ENCODE data around the gene B4GALT2.

Gene B4GALT2

GRCh38 chr1:43933386-43934100 lies 45.5 kb upstream of the B4GALT2 start, which contains the start of gene ARTN:
Gene ARTN, plus strand, starts transcription at chr1:43933801. Its CDS starts 1,856 bp downstream, at chr1:43935657.
- Histone ChIP-seq H3K56ac (ENCODE audit: low read length) (peak within 1 kb of the TSS; percentile 85), H3K4ac (ENCODE audit: low read depth, low read length) (no peak within 1 kb of the TSS), H2BK15ac (replicated peaks; ENCODE audit: low read depth) (no peak within 1 kb of the TSS), H2BK5ac (ENCODE audit: low read length) (no peak within 1 kb of the TSS), H3K23ac (ENCODE audit: low read length) (peak within 1 kb of the TSS; percentile 9), H3K27me3 (ENCODE audit: insufficient read depth, low read length, poor library complexity) (no peaks in the 10 kb centered on the region), H2AK5ac (ENCODE audit: low read length) (peak within 1 kb of the TSS; percentile 71), H3K27ac (ENCODE audit: low read depth, low read length) (peak within 1 kb of the TSS; percentile 14), H2BK120ac (ENCODE audit: low read depth, low read length) (no peak within 1 kb of the TSS), H3K4me3 (ENCODE audit: low read length) (peak within 1 kb of the TSS; percentile 60), H3K79me2 (ENCODE audit: control insufficient read depth, insufficient read depth, low read length) (no peaks in the 10 kb centered on the region), H3K18ac (ENCODE audit: low read length) (peak within 1 kb of the TSS; percentile 20), H3K79me1 (ENCODE audit: low read length) (no peaks in the 10 kb centered on the region), H4K8ac (ENCODE audit: low read depth, low read length) (no peak within 1 kb of the TSS), H3K4me1 (ENCODE audit: control insufficient read depth, low read depth, low read length) (peaks cover 11% of the 10 kb centered on the region), H3K9ac (ENCODE audit: low read length) (peak within 1 kb of the TSS; percentile 77), H4K5ac (ENCODE audit: low read length) (no peak within 1 kb of the TSS), H3K4me2 (ENCODE audit: low read length) (peak within 1 kb of the TSS; percentile 90), H3K36me3 (ENCODE audit: control insufficient read depth, insufficient read depth, low read length) (no peaks in the 10 kb centered on the region)
- no CpG with 5 or more reads among the region's 42 CpGs for whole genome bisulfite sequencing (ENCODE audit: extremely low coverage, insufficient coverage, low lambda C conversion rate)
- DNase-seq: peak; percentile 69

- no CpG with 5 or more reads among the region's 13 CpGs for WGBS (ENCODE audit: extremely low coverage, insufficient coverage, low lambda C conversion rate)
These were observed 44.7 kb upstream of the B4GALT2 start for GRCh38 chr1:43934101-43934985.

GRCh38 chr1:43934986-43935324 lies 44.1 kb upstream of the B4GALT2 start:
- Histone ChIP-seq H2BK15ac (replicated peaks; ENCODE audit: low read depth) (no peak overlapping the region), H3K36me3 (ENCODE audit: control insufficient read depth, insufficient read depth, low read length) (no peaks in the 10 kb centered on the region)
- WGBS (ENCODE audit: extremely low coverage, insufficient coverage, low lambda C conversion rate): no CpG with 5 or more reads among the region's 5 CpGs

More at GRCh38 chr1:43934101-43934985, 44.7 kb upstream of the B4GALT2 start:
- H4K8ac ChIP-seq (ENCODE audit: low read depth, low read length): no peak overlapping the region
- H3K4me3 ChIP-seq (ENCODE audit: low read length): no peak overlapping the region
- H2BK120ac ChIP-seq (ENCODE audit: low read depth, low read length): no peak overlapping the region
- peak overlapping the region; percentile 62 for H3K9ac ChIP-seq (ENCODE audit: low read length)
- peak overlapping the region; percentile 85 for H3K56ac ChIP-seq (ENCODE audit: low read length)
- H3K79me1 ChIP-seq (ENCODE audit: low read length): no peaks in the 10 kb centered on the region
- no peaks in the 10 kb centered on the region for H3K79me2 ChIP-seq (ENCODE audit: control insufficient read depth, insufficient read depth, low read length)
- H3K23ac ChIP-seq (ENCODE audit: low read length): peak overlapping the region; percentile 9
- peaks cover 11% of the 10 kb centered on the region for H3K4me1 ChIP-seq (ENCODE audit: control insufficient read depth, low read depth, low read length)
- H3K4me2 ChIP-seq (ENCODE audit: low read length): peak overlapping the region; percentile 90
- no peak overlapping the region for H3K18ac ChIP-seq (ENCODE audit: low read length)
- DNase-seq: peak; percentile 92
- no peak overlapping the region for H2BK15ac ChIP-seq (replicated peaks; ENCODE audit: low read depth)
- no peaks in the 10 kb centered on the region for H3K27me3 ChIP-seq (ENCODE audit: insufficient read depth, low read length, poor library complexity)
- no peak overlapping the region for H4K5ac ChIP-seq (ENCODE audit: low read length)
- H2BK5ac ChIP-seq (ENCODE audit: low read length): no peak overlapping the region
- H3K36me3 ChIP-seq (ENCODE audit: control insufficient read depth, insufficient read depth, low read length): no peaks in the 10 kb centered on the region
- H3K4ac ChIP-seq (ENCODE audit: low read depth, low read length): no peak overlapping the region
- H2AK5ac ChIP-seq (ENCODE audit: low read length): peak overlapping the region; percentile 71
- peak overlapping the region; percentile 14 for H3K27ac ChIP-seq (ENCODE audit: low read depth, low read length)

GRCh38 chr1:43935711-43936427 lies 43.1 kb upstream of the B4GALT2 start:
- H3K4me3 ChIP-seq (ENCODE audit: low read length): peak overlapping the region; percentile 38
- H3K56ac ChIP-seq (ENCODE audit: low read length): peak overlapping the region; percentile 91
- no peak overlapping the region for H2BK120ac ChIP-seq (ENCODE audit: low read depth, low read length)
- H3K27me3 ChIP-seq (ENCODE audit: insufficient read depth, low read length, poor library complexity): no peaks in the 10 kb centered on the region
- peak overlapping the region; percentile 33 for H3K18ac ChIP-seq (ENCODE audit: low read length)
- no peaks in the 10 kb centered on the region for H3K79me1 ChIP-seq (ENCODE audit: low read length)
- no peak overlapping the region for H3K4ac ChIP-seq (ENCODE audit: low read depth, low read length)
- peak overlapping the region; percentile 8 for H3K27ac ChIP-seq (ENCODE audit: low read depth, low read length)
- peaks cover 8% of the 10 kb centered on the region for H3K4me1 ChIP-seq (ENCODE audit: control insufficient read depth, low read depth, low read length)
- no peak overlapping the region for H4K5ac ChIP-seq (ENCODE audit: low read length)
- peak overlapping the region; percentile 82 for H3K9ac ChIP-seq (ENCODE audit: low read length)
- H3K79me2 ChIP-seq (ENCODE audit: control insufficient read depth, insufficient read depth, low read length): no peaks in the 10 kb centered on the region
- no peak overlapping the region for H2BK15ac ChIP-seq (replicated peaks; ENCODE audit: low read depth)
- H3K23ac ChIP-seq (ENCODE audit: low read length): no peak overlapping the region
- peak; percentile 67 for DNase-seq
- H3K36me3 ChIP-seq (ENCODE audit: control insufficient read depth, insufficient read depth, low read length): no peaks in the 10 kb centered on the region
- no peak overlapping the region for H4K8ac ChIP-seq (ENCODE audit: low read depth, low read length)
- no peak overlapping the region for H2BK5ac ChIP-seq (ENCODE audit: low read length)
- no peak overlapping the region for H2AK5ac ChIP-seq (ENCODE audit: low read length)
- H3K4me2 ChIP-seq (ENCODE audit: low read length): peak overlapping the region; percentile 79
- no CpG with 5 or more reads among the region's 48 CpGs for WGBS (ENCODE audit: extremely low coverage, insufficient coverage, low lambda C conversion rate)

More at GRCh38 chr1:43934986-43935324, 44.1 kb upstream of the B4GALT2 start:
- no peak overlapping the region for H3K27ac ChIP-seq (ENCODE audit: low read depth, low read length)
- H3K56ac ChIP-seq (ENCODE audit: low read length): peak overlapping the region; percentile 69
- no peak overlapping the region for H4K5ac ChIP-seq (ENCODE audit: low read length)
- no peak overlapping the region for H2BK120ac ChIP-seq (ENCODE audit: low read depth, low read length)
- DNase-seq: no peak
- no peak overlapping the region for H3K18ac ChIP-seq (ENCODE audit: low read length)
- peaks cover 8% of the 10 kb centered on the region for H3K4me1 ChIP-seq (ENCODE audit: control insufficient read depth, low read depth, low read length)
- no peak overlapping the region for H3K4ac ChIP-seq (ENCODE audit: low read depth, low read length)
- H3K9ac ChIP-seq (ENCODE audit: low read length): peak overlapping the region; percentile 26
- no peak overlapping the region for H3K4me2 ChIP-seq (ENCODE audit: low read length)
- no peaks in the 10 kb centered on the region for H3K27me3 ChIP-seq (ENCODE audit: insufficient read depth, low read length, poor library complexity)
- H3K79me2 ChIP-seq (ENCODE audit: control insufficient read depth, insufficient read depth, low read length): no peaks in the 10 kb centered on the region
- peak overlapping the region; percentile 15 for H2BK5ac ChIP-seq (ENCODE audit: low read length)
- no peak overlapping the region for H4K8ac ChIP-seq (ENCODE audit: low read depth, low read length)
- no peak overlapping the region for H3K4me3 ChIP-seq (ENCODE audit: low read length)
- H3K23ac ChIP-seq (ENCODE audit: low read length): no peak overlapping the region
- H2AK5ac ChIP-seq (ENCODE audit: low read length): peak overlapping the region; percentile 62
- H3K79me1 ChIP-seq (ENCODE audit: low read length): no peaks in the 10 kb centered on the region

- no peaks in the 10 kb centered on the region for H3K79me2 ChIP-seq (ENCODE audit: control insufficient read depth, insufficient read depth, low read length)
- H3K36me3 ChIP-seq (ENCODE audit: control insufficient read depth, insufficient read depth, low read length): no peaks in the 10 kb centered on the region
- no peak overlapping the region for H2BK5ac ChIP-seq (ENCODE audit: low read length)
- WGBS (ENCODE audit: extremely low coverage, insufficient coverage, low lambda C conversion rate): no CpG with 5 or more reads among the region's 56 CpGs
- no peak overlapping the region for H4K8ac ChIP-seq (ENCODE audit: low read depth, low read length)
- no peak overlapping the region for H2BK15ac ChIP-seq (replicated peaks; ENCODE audit: low read depth)
- H3K79me1 ChIP-seq (ENCODE audit: low read length): no peaks in the 10 kb centered on the region
- DNase-seq: peak; percentile 88
- H2BK120ac ChIP-seq (ENCODE audit: low read depth, low read length): no peak overlapping the region
- peak overlapping the region; percentile 76 for H3K23ac ChIP-seq (ENCODE audit: low read length)
- peak overlapping the region; percentile 91 for H3K56ac ChIP-seq (ENCODE audit: low read length)
- peak overlapping the region; percentile 38 for H3K4me3 ChIP-seq (ENCODE audit: low read length)
- H3K27me3 ChIP-seq (ENCODE audit: insufficient read depth, low read length, poor library complexity): no peaks in the 10 kb centered on the region
- peak overlapping the region; percentile 82 for H3K9ac ChIP-seq (ENCODE audit: low read length)
- H3K27ac ChIP-seq (ENCODE audit: low read depth, low read length): peak overlapping the region; percentile 8
- peak overlapping the region; percentile 33 for H3K18ac ChIP-seq (ENCODE audit: low read length)
- peak overlapping the region; percentile 79 for H3K4me2 ChIP-seq (ENCODE audit: low read length)
- no peak overlapping the region for H2AK5ac ChIP-seq (ENCODE audit: low read length)
- H3K4me1 ChIP-seq (ENCODE audit: control insufficient read depth, low read depth, low read length): peaks cover 8% of the 10 kb centered on the region
- no peak overlapping the region for H3K4ac ChIP-seq (ENCODE audit: low read depth, low read length)
- H4K5ac ChIP-seq (ENCODE audit: low read length): no peak overlapping the region
These were observed 42.4 kb upstream of the B4GALT2 start for GRCh38 chr1:43936431-43937151.
